Non-pigmented ciliary epithelial cell (primary cell): ENCODE measurements around the gene ZNF530.

Experiments
- DNase-seq: peaks from one replicate; pipeline ENCODE4 v3.0.0-alpha.2; 2010; ENCODE audit warnings: low read depth

Gene ZNF530

GRCh38 chr19:57615346-57615745, 15.7 kb downstream of the ZNF530 start:
- DNase-seq, result no peak

- DNase-seq, result no peak
These were observed 21.1 kb downstream of the ZNF530 start for GRCh38 chr19:57620673-57621348.

GRCh38 chr19:57623091-57623490, 23.4 kb downstream of the ZNF530 start:
- DNase-seq, result no peak

GRCh38 chr19:57632987-57633831, 33.5 kb downstream of the ZNF530 start, which contains the start of gene ZNF211:
TSS of gene ZNF211 (plus strand) at chr19:57633168. CDS start at chr19:57633347, 179 bp downstream.
- DNase-seq, result peak; percentile 78

GRCh38 chr19:57633832-57634131, 34.1 kb downstream of the ZNF530 start:
- no peak for DNase-seq

GRCh38 chr19:57637379-57637778, 37.7 kb downstream of the ZNF530 start:
- DNase-seq, result no peak

- no peak for DNase-seq
These were observed 42.1 kb downstream of the ZNF530 start for GRCh38 chr19:57641715-57642234.

GRCh38 chr19:57642396-57643046, 42.8 kb downstream of the ZNF530 start:
- no peak for DNase-seq

GRCh38 chr19:57643734-57644133, 44.0 kb downstream of the ZNF530 start:
- DNase-seq, result no peak

GRCh38 chr19:57648331-57649003, 48.8 kb downstream of the ZNF530 start:
- no peak for DNase-seq

GRCh38 chr19:57651654-57651996, 51.9 kb downstream of the ZNF530 start:
- no peak for DNase-seq

GRCh38 chr19:57653689-57654088, 54.0 kb downstream of the ZNF530 start:
- no peak for DNase-seq

GRCh38 chr19:57655443-57655842, 55.8 kb downstream of the ZNF530 start:
- no peak for DNase-seq

- DNase-seq, result no peak
These were observed 56.7 kb downstream of the ZNF530 start for GRCh38 chr19:57656346-57656745.
